Duodenal mucosa (tissue), 2 donors: Measurements from ENCODE around the gene PLPP2.

Experiments
- H3K27ac ChIP-seq: one replicate; pipeline ENCODE4 v1.7.0; 2013; ENCODE audit warnings: low read depth, low read length
- H3K27me3 ChIP-seq, 2 donors: one replicate each; pipeline ENCODE4 v1.7.0; 2013; ENCODE audit warnings: low read length in 2 of 2, control low read depth in 1 of 2; ENCODE audit not compliant: insufficient read depth in 2 of 2, control insufficient read depth in 1 of 2
- H3K36me3 ChIP-seq, 2 donors: one replicate each; pipeline ENCODE4 v1.7.0; 2013; ENCODE audit warnings: low read length in 2 of 2, control low read depth in 1 of 2; ENCODE audit not compliant: insufficient read depth in 2 of 2, control insufficient read depth in 1 of 2
- H3K4me1 ChIP-seq, 2 donors: one replicate each; pipeline ENCODE4 v1.7.0; 2013; ENCODE audit warnings: low read length in 2 of 2, control low read depth in 1 of 2; ENCODE audit not compliant: insufficient read depth in 2 of 2, control insufficient read depth in 1 of 2
- H3K4me3 ChIP-seq, 2 donors: one replicate each; pipeline ENCODE4 v1.7.0; 2013; ENCODE audit warnings: low read length in 2 of 2, low read depth in 1 of 2
- H3K9ac ChIP-seq, 2 donors: one replicate each; pipeline ENCODE4 v1.7.0; 2013; ENCODE audit warnings: low read length in 2 of 2, low read depth in 1 of 2
- H3K9me3 ChIP-seq, 2 donors: one replicate each; pipeline ENCODE4 v1.7.0; 2013; ENCODE audit warnings: low read length in 2 of 2, control low read depth in 1 of 2; ENCODE audit not compliant: control insufficient read depth in 1 of 2

The PLPP2 gene

GRCh38 chr19:329876-330275, 38.7 kb upstream of the PLPP2 start:
- peaks cover 11 to 13% of the 10 kb centered on the region in 2 donors for H3K9me3 ChIP-seq
- H3K9ac ChIP-seq = no peak overlapping the region
- peaks cover 46 to 65% of the 10 kb centered on the region in 2 donors for H3K36me3 ChIP-seq
- H3K4me3 ChIP-seq = no peak overlapping the region
- no peak overlapping the region for H3K27ac ChIP-seq
- no peaks in the 10 kb centered on the region for H3K27me3 ChIP-seq
- no peaks in the 10 kb centered on the region for H3K4me1 ChIP-seq

GRCh38 chr19:328025-328505, 36.9 kb upstream of the PLPP2 start:
- H3K36me3 ChIP-seq = peaks cover 42 to 76% of the 10 kb centered on the region in 2 donors
- no peak overlapping the region for H3K27ac ChIP-seq
- no peaks in the 10 kb centered on the region for H3K4me1 ChIP-seq
- no peak overlapping the region for H3K4me3 ChIP-seq
- H3K9ac ChIP-seq = no peak overlapping the region
- peaks cover 11 to 13% of the 10 kb centered on the region in 2 donors for H3K9me3 ChIP-seq
- no peaks in the 10 kb centered on the region for H3K27me3 ChIP-seq

- Histone ChIP-seq H3K36me3 (peaks cover 42 to 83% of the 10 kb centered on the region in 2 donors), H3K4me3 (no peak overlapping the region), H3K4me1 (no peaks in the 10 kb centered on the region), H3K27me3 (no peaks in the 10 kb centered on the region), H3K9ac (no peak overlapping the region), H3K9me3 (peaks cover 11 to 13% of the 10 kb centered on the region in 2 donors), H3K27ac (no peak overlapping the region)
Measured at GRCh38 chr19:327291-328024, 36.3 kb upstream of the PLPP2 start.

GRCh38 chr19:326871-327270, 35.7 kb upstream of the PLPP2 start:
- Histone ChIP-seq H3K9ac (no peak overlapping the region), H3K4me3 (no peak overlapping the region), H3K27ac (no peak overlapping the region), H3K36me3 (peaks cover 42 to 86% of the 10 kb centered on the region in 2 donors), H3K9me3 (peaks cover 11 to 13% of the 10 kb centered on the region in 2 donors), H3K27me3 (no peaks in the 10 kb centered on the region), H3K4me1 (no peaks in the 10 kb centered on the region)

GRCh38 chr19:325937-326565, 34.8 kb upstream of the PLPP2 start:
- Histone ChIP-seq H3K9me3 (peaks cover 11 to 13% of the 10 kb centered on the region in 2 donors), H3K27me3 (no peaks in the 10 kb centered on the region), H3K4me1 (no peaks in the 10 kb centered on the region), H3K4me3 (no peak overlapping the region), H3K36me3 (peaks cover 44 to 88% of the 10 kb centered on the region in 2 donors), H3K27ac (no peak overlapping the region), H3K9ac (no peak overlapping the region)

GRCh38 chr19:325173-325936, 34.2 kb upstream of the PLPP2 start:
- Histone ChIP-seq H3K9ac (no peak overlapping the region), H3K4me3 (no peak overlapping the region), H3K36me3 (peaks cover 45 to 89% of the 10 kb centered on the region in 2 donors), H3K4me1 (no peaks in the 10 kb centered on the region), H3K9me3 (peaks cover 11 to 13% of the 10 kb centered on the region in 2 donors), H3K27me3 (no peaks in the 10 kb centered on the region), H3K27ac (no peak overlapping the region)

- Histone ChIP-seq H3K36me3 (peaks cover 43 to 86% of the 10 kb centered on the region in 2 donors), H3K27me3 (no peaks in the 10 kb centered on the region), H3K27ac (no peak overlapping the region)
Measured at GRCh38 chr19:324716-325115, 33.5 kb upstream of the PLPP2 start.

GRCh38 chr19:322616-323015, 31.4 kb upstream of the PLPP2 start:
- no peaks in the 10 kb centered on the region for H3K27me3 ChIP-seq
- no peak overlapping the region for H3K27ac ChIP-seq
- no peaks in the 10 kb centered on the region for H3K4me1 ChIP-seq
- peaks cover 29 to 65% of the 10 kb centered on the region in 2 donors for H3K36me3 ChIP-seq
- H3K9ac ChIP-seq = no peak overlapping the region
- H3K9me3 ChIP-seq = no peaks in the 10 kb centered on the region
- no peak overlapping the region for H3K4me3 ChIP-seq

More at GRCh38 chr19:324716-325115, 33.5 kb upstream of the PLPP2 start:
- peaks cover 11 to 13% of the 10 kb centered on the region in 2 donors for H3K9me3 ChIP-seq
- H3K4me1 ChIP-seq = no peaks in the 10 kb centered on the region
- no peak overlapping the region for H3K4me3 ChIP-seq
- no peak overlapping the region for H3K9ac ChIP-seq

- Histone ChIP-seq H3K9ac (no peak overlapping the region), H3K27me3 (no peaks in the 10 kb centered on the region), H3K4me1 (no peaks in the 10 kb centered on the region), H3K4me3 (no peak overlapping the region), H3K9me3 (no peaks in the 10 kb centered on the region), H3K36me3 (peaks cover 25 to 41% of the 10 kb centered on the region in 2 donors), H3K27ac (no peak overlapping the region)
Measured at GRCh38 chr19:318509-318774, 27.2 kb upstream of the PLPP2 start.
